GM19324 (cell line): ENCODE results near the gene LOXL4.
"Not testable (repeated sequence)": the region's sequence is repeated elsewhere in the genome, so short reads cannot be mapped to it uniquely, and the experiment has no call there.

Experiments
- ATAC-seq: cut with Tn5 transposase; IDR thresholded peaks from one replicate; pipeline ENCODE4 v1.9.1; 2021; ENCODE audit warnings: mild to moderate bottlenecking, moderate library complexity; ENCODE audit not compliant: unreplicated experiment, low FRiP score

LOXL4 gene

GRCh38 chr10:98248018-98248417 lies 20.0 kb downstream of the LOXL4 start:
- ATAC-seq, result no peak

- ATAC-seq, result no peak
Measured at GRCh38 chr10:98246911-98247805, 20.8 kb downstream of the LOXL4 start.

- no peak for ATAC-seq
Measured at GRCh38 chr10:98244586-98244985, 23.4 kb downstream of the LOXL4 start.

- no peak for ATAC-seq
Measured at GRCh38 chr10:98244141-98244540, 23.9 kb downstream of the LOXL4 start.

- no peak for ATAC-seq
Measured at GRCh38 chr10:98242823-98243222, 25.2 kb downstream of the LOXL4 start.

- no peak for ATAC-seq
Measured at GRCh38 chr10:98240524-98240923, 27.5 kb downstream of the LOXL4 start.

GRCh38 chr10:98238391-98238790 lies 29.6 kb downstream of the LOXL4 start:
- no peak for ATAC-seq

GRCh38 chr10:98236862-98237261 lies 31.1 kb downstream of the LOXL4 start:
- no peak for ATAC-seq

GRCh38 chr10:98235846-98236245 lies 32.1 kb downstream of the LOXL4 start:
- no peak for ATAC-seq

GRCh38 chr10:98231417-98231816 lies 36.6 kb downstream of the LOXL4 start:
- ATAC-seq, result no peak

GRCh38 chr10:98228266-98228665 lies 39.7 kb downstream of the LOXL4 start:
- not testable (repeated sequence) for ATAC-seq

- ATAC-seq, result not testable (repeated sequence)
Measured at GRCh38 chr10:98227713-98228112, 40.3 kb downstream of the LOXL4 start.

GRCh38 chr10:98226508-98227144 lies 41.4 kb downstream of the LOXL4 start:
- no peak for ATAC-seq

GRCh38 chr10:98224996-98225395 lies 43.0 kb downstream of the LOXL4 start:
- no peak for ATAC-seq

- no peak for ATAC-seq
Measured at GRCh38 chr10:98224509-98224908, 43.5 kb downstream of the LOXL4 start.

GRCh38 chr10:98223874-98224273 lies 44.1 kb downstream of the LOXL4 start:
- ATAC-seq, result no peak

- no peak for ATAC-seq
Measured at GRCh38 chr10:98217801-98218200, 50.2 kb downstream of the LOXL4 start.

GRCh38 chr10:98215373-98215772 lies 52.6 kb downstream of the LOXL4 start:
- ATAC-seq, result no peak

- ATAC-seq, result no peak
Measured at GRCh38 chr10:98213740-98214139, 54.3 kb downstream of the LOXL4 start.

GRCh38 chr10:98212196-98212595 lies 55.8 kb downstream of the LOXL4 start:
- no peak for ATAC-seq

- ATAC-seq, result no peak
Measured at GRCh38 chr10:98209441-98209840, 58.6 kb downstream of the LOXL4 start.

GRCh38 chr10:98208925-98209324 lies 59.1 kb downstream of the LOXL4 start:
- no peak for ATAC-seq
